ENCODE measurements around the gene KRT80. TPM values are rescaled to one million over a fixed set of nuclear protein-coding genes. Genes with fewer than 3 reads are reported as not detected.
A peak's percentile ranks its signal among the peaks of the same experiment; 100 is the strongest.

The KRT80 gene
- total RNA-seq, 2 donors from 2014 or later = 0.07 to 0.09 TPM

DNA sequence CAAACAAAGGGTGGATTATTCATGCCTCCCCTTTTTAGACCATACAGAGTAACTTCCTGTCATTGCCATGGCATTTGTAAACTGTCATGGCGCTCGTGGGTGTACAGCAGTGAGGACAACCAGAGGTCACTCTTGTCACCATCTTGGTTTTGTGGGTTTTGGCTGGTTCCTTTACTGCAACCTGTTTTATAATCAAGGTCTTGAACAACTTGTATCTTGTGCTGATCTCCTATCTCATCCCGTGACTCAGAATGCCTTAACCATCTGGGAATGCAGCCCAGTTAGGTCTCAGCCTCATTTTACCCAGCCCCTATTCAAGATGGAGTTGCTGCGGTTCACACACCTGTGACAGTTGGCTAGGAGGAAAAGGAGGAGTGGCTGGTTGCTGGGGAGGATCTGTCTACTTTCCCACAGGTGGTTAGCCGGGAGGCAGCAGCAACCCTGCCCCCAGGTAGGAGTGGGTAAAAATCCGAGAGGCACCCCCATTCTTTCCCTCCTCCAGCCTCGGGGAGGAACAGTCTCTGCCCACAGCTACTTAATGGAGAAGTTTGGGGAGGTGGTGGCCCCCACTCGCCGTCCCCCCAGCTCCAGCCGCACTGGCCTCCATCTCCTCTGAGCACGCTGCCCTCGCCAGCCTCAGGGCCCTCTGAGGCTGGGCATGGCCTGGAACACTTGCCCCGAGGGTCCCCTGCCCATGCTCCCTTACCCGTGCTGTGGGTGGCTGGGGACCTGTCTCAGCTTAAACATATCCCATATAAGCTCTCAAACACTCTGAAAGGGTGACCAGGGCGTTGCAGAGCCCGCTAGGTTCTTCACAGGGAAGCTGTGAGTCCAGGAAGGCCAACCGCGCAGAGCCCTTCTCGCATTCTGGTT is 70.6 kb downstream of the KRT80 start:
- Histone ChIP-seq H3K4me3 (ENCODE audit: low read length) (no peak overlapping the region), H3K27me3 (ENCODE audit: control insufficient read depth, insufficient read depth, low read length, poor library complexity, severe bottlenecking) (no peaks in the 10 kb centered on the region), H3K36me3 (ENCODE audit: control insufficient read depth, insufficient read depth, low read length) (no peaks in the 10 kb centered on the region), H3K27ac (ENCODE audit: low read depth, low read length) (no peak overlapping the region), H3K9me3 (ENCODE audit: control insufficient read depth, low read length) (no peaks in the 10 kb centered on the region), H3K9ac (ENCODE audit: extremely low read depth, low read length, poor library complexity, severe bottlenecking) (no peak overlapping the region), H3K4me1 (ENCODE audit: control insufficient read depth, insufficient read depth, low read length) (peaks cover 1% of the 10 kb centered on the region)
- H3K36me3 Mint-ChIP-seq (ENCODE audit: low read depth) = no peaks in the 10 kb centered on the region
- H3K9me3 Mint-ChIP-seq = no peaks in the 10 kb centered on the region
- TF ChIP-seq, protein P1, sequence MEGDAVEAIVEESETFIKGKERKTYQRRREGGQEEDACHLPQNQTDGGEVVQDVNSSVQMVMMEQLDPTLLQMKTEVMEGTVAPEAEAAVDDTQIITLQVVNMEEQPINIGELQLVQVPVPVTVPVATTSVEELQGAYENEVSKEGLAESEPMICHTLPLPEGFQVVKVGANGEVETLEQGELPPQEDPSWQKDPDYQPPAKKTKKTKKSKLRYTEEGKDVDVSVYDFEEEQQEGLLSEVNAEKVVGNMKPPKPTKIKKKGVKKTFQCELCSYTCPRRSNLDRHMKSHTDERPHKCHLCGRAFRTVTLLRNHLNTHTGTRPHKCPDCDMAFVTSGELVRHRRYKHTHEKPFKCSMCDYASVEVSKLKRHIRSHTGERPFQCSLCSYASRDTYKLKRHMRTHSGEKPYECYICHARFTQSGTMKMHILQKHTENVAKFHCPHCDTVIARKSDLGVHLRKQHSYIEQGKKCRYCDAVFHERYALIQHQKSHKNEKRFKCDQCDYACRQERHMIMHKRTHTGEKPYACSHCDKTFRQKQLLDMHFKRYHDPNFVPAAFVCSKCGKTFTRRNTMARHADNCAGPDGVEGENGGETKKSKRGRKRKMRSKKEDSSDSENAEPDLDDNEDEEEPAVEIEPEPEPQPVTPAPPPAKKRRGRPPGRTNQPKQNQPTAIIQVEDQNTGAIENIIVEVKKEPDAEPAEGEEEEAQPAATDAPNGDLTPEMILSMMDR (conservative IDR thresholded peaks at IDR 0.05) = no peak
- H3K4me1 Mint-ChIP-seq = peaks cover 22% of the 10 kb centered on the region
- no peak for DNase-seq
- WGBS, 2 experiments (ENCODE audit: insufficient coverage in 1 of 2, insufficient read length in 1 of 2) = 91 to 92% methylated on average over 15 to 19 of the region's 19 CpGs
- no peak overlapping the region for H3K27ac Mint-ChIP-seq
- no peak overlapping the region for H3K4me3 Mint-ChIP-seq
- H3K27me3 Mint-ChIP-seq (ENCODE audit: insufficient read depth) = peaks cover 23% of the 10 kb centered on the region

DNA sequence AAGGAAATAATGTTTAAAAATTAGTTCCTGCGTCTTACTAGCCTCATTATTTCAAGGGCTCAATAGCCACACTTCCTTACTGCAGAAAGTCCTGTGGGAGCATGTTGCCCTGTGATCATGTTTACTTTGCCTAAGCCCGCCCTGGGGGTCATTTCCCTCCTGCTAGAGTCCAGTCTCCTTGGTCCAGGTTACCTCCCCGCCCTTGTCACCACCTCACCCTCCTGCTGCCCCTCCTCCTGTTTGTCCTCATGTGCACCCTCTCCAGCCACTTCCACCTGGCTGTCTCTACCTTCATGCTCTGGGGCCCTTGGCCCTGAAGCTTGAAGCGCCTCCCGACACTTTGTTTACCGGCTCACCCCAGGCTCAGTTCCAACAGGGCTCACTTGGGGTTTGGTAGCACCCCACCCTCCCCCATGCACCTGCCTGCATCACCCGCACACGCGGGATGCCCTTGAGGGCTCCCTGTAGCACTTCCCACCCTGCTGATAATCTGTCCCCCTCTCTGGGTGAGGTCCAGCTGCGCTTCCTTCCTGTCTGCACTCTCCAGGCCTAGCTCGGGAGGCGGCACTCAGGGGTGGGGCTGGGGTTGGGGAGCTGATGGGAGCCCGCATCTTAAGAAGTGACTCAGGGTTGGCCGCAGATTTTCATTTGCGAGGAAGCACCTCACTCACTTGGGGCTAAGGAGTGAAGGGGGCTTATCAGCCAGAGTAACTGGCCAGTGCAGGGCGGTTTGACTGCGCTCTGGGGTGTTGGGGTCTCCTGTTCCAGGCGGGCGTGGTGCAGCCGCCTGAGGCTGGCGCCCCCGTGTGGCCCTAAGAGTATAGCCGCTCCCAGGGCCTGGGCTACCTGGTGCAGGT is 72.2 kb downstream of the KRT80 start:
- no peak overlapping the region for H3K4me3 ChIP-seq (ENCODE audit: low read length)

More for the DNA sequence above, 72.2 kb downstream of the KRT80 start:
- H3K4me1 ChIP-seq (ENCODE audit: control insufficient read depth, insufficient read depth, low read length) = no peaks in the 10 kb centered on the region
- no peaks in the 10 kb centered on the region for H3K36me3 ChIP-seq (ENCODE audit: control insufficient read depth, insufficient read depth, low read length)
- WGBS, 2 experiments (ENCODE audit: insufficient coverage in 1 of 2, insufficient read length in 1 of 2) = 53 to 72% methylated on average over 11 to 23 of the region's 23 CpGs
- Mint-ChIP-seq H3K36me3 (ENCODE audit: low read depth) (no peaks in the 10 kb centered on the region), H3K4me1 (peaks cover 9% of the 10 kb centered on the region), H3K9me3 (no peaks in the 10 kb centered on the region), H3K27me3 (ENCODE audit: insufficient read depth) (peaks cover 30% of the 10 kb centered on the region), H3K4me3 (peak overlapping the region; percentile 33), H3K27ac (peak overlapping the region; percentile 25)
- peak; percentile 95 for DNase-seq
- H3K27me3 ChIP-seq (ENCODE audit: control insufficient read depth, insufficient read depth, low read length, poor library complexity, severe bottlenecking) = no peaks in the 10 kb centered on the region
- no peaks in the 10 kb centered on the region for H3K9me3 ChIP-seq (ENCODE audit: control insufficient read depth, low read length)
- H3K27ac ChIP-seq (ENCODE audit: low read depth, low read length) = no peak overlapping the region
- TF ChIP-seq, protein P1 (conservative IDR thresholded peaks at IDR 0.05) = peak; percentile 98
- H3K9ac ChIP-seq (ENCODE audit: extremely low read depth, low read length, poor library complexity, severe bottlenecking) = no peak overlapping the region

Other genes starting within 250 kb of the KRT80 start
- 10 to 100 TPM; 48.6 to 59.3 TPM for gene ACVR1B, start 240.3 kb downstream of the KRT80 start, total RNA-seq
- gene TAMALIN, start 185.1 kb downstream of the KRT80 start, total RNA-seq = 1 to 10 TPM; 4.4 to 9.1 TPM
- gene NR4A1, start 140.6 kb downstream of the KRT80 start, total RNA-seq = 10 to 100 TPM; 17.7 to 18.4 TPM
- gene ATG101, start 122.0 kb downstream of the KRT80 start, total RNA-seq = 10 to 100 TPM; 32.1 TPM
- not detected for gene SMIM41, start 112.3 kb downstream of the KRT80 start, total RNA-seq
- gene KRT7, start 41.2 kb upstream of the KRT80 start, total RNA-seq = 1 to 10 TPM in 1 of 2 donors, not detected in 1; 1.5 TPM
- gene KRT86, start 82.6 kb upstream of the KRT80 start, total RNA-seq = not detected
- gene KRT81, start 99.5 kb upstream of the KRT80 start, total RNA-seq = not detected
- gene KRT83, start 129.4 kb upstream of the KRT80 start, total RNA-seq = not detected
- not detected for gene KRT85, start 175.5 kb upstream of the KRT80 start, total RNA-seq
- gene KRT84, start 193.6 kb upstream of the KRT80 start, total RNA-seq = not detected
- not detected for gene KRT82, start 214.3 kb upstream of the KRT80 start, total RNA-seq
- not detected for gene KRT75, start 242.4 kb upstream of the KRT80 start, total RNA-seq

Data from endodermal cell (in vitro differentiated cells).